HG03457 (cell line): Measurements from ENCODE around the gene TLX1.

Source experiments
- ATAC-seq: cut with Tn5 transposase; IDR thresholded peaks from one replicate; pipeline ENCODE4 v1.9.1; 2021; ENCODE audit warnings: moderate number of reproducible peaks; ENCODE audit not compliant: unreplicated experiment

Gene TLX1

GRCh38 chr10:101130984-101131961, at the start of gene TLX1:
Gene TLX1, plus strand, starts transcription at chr10:101131300. Its CDS starts 242 bp downstream, at chr10:101131542.
- no peak for ATAC-seq

GRCh38 chr10:101085846-101086245, 45.3 kb upstream of the TLX1 start:
- no peak for ATAC-seq

- ATAC-seq = no peak
These were observed 43.7 kb upstream of the TLX1 start for GRCh38 chr10:101087376-101087775.

GRCh38 chr10:101087965-101088364, 43.1 kb upstream of the TLX1 start:
- no peak for ATAC-seq

- ATAC-seq = no peak
These were observed 41.4 kb upstream of the TLX1 start for GRCh38 chr10:101089520-101090299.

- ATAC-seq = no peak
These were observed 40.5 kb upstream of the TLX1 start for GRCh38 chr10:101090597-101090996.

GRCh38 chr10:101091546-101092290, 39.4 kb upstream of the TLX1 start:
- ATAC-seq = no peak

GRCh38 chr10:101092881-101093354, 38.2 kb upstream of the TLX1 start:
- no peak for ATAC-seq

GRCh38 chr10:101094121-101094879, 36.8 kb upstream of the TLX1 start:
- ATAC-seq = no peak

- no peak for ATAC-seq
These were observed 36.1 kb upstream of the TLX1 start for GRCh38 chr10:101095004-101095403.

- ATAC-seq = peak; percentile 64
These were observed 35.4 kb upstream of the TLX1 start for GRCh38 chr10:101095550-101096213.

GRCh38 chr10:101096378-101096777, 34.7 kb upstream of the TLX1 start:
- ATAC-seq = no peak

GRCh38 chr10:101097881-101098280, 33.2 kb upstream of the TLX1 start:
- no peak for ATAC-seq

- no peak for ATAC-seq
These were observed 31.2 kb upstream of the TLX1 start for GRCh38 chr10:101099901-101100300.

- no peak for ATAC-seq
These were observed 29.7 kb upstream of the TLX1 start for GRCh38 chr10:101101372-101101881.

- ATAC-seq = no peak
These were observed 27.7 kb upstream of the TLX1 start for GRCh38 chr10:101103430-101103829.

- ATAC-seq = no peak
These were observed 24.7 kb upstream of the TLX1 start for GRCh38 chr10:101106351-101106750.

- no peak for ATAC-seq
These were observed 23.3 kb upstream of the TLX1 start for GRCh38 chr10:101107771-101108170.

- no peak for ATAC-seq
These were observed 20.1 kb upstream of the TLX1 start for GRCh38 chr10:101110856-101111523.
